ENCODE results near the gene ATP8B2. TPM values are rescaled to one million over a fixed set of nuclear protein-coding genes. Genes with fewer than 3 reads are reported as not detected.
A peak's percentile ranks its signal among the peaks of the same experiment; 100 is the strongest.
"Not testable (repeated sequence)": the region's sequence is repeated elsewhere in the genome, so short reads cannot be mapped to it uniquely, and the experiment has no call there.

ATP8B2 gene, protein sequence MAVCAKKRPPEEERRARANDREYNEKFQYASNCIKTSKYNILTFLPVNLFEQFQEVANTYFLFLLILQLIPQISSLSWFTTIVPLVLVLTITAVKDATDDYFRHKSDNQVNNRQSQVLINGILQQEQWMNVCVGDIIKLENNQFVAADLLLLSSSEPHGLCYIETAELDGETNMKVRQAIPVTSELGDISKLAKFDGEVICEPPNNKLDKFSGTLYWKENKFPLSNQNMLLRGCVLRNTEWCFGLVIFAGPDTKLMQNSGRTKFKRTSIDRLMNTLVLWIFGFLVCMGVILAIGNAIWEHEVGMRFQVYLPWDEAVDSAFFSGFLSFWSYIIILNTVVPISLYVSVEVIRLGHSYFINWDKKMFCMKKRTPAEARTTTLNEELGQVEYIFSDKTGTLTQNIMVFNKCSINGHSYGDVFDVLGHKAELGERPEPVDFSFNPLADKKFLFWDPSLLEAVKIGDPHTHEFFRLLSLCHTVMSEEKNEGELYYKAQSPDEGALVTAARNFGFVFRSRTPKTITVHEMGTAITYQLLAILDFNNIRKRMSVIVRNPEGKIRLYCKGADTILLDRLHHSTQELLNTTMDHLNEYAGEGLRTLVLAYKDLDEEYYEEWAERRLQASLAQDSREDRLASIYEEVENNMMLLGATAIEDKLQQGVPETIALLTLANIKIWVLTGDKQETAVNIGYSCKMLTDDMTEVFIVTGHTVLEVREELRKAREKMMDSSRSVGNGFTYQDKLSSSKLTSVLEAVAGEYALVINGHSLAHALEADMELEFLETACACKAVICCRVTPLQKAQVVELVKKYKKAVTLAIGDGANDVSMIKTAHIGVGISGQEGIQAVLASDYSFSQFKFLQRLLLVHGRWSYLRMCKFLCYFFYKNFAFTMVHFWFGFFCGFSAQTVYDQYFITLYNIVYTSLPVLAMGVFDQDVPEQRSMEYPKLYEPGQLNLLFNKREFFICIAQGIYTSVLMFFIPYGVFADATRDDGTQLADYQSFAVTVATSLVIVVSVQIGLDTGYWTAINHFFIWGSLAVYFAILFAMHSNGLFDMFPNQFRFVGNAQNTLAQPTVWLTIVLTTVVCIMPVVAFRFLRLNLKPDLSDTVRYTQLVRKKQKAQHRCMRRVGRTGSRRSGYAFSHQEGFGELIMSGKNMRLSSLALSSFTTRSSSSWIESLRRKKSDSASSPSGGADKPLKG
- total RNA-seq: 100 to 1,000 TPM; 130 to 153 TPM
- long read RNA-seq, donor 1, partial matches to known transcripts: 7 of 12 reads
- long read RNA-seq, donor 1, other reads (novel, unspliced or antisense): 5 of 12 reads
- long read RNA-seq, donor 2, partial matches to known transcripts: 12 of 16 reads
- long read RNA-seq, donor 2, other reads (novel, unspliced or antisense): 2 of 16 reads

DNA sequence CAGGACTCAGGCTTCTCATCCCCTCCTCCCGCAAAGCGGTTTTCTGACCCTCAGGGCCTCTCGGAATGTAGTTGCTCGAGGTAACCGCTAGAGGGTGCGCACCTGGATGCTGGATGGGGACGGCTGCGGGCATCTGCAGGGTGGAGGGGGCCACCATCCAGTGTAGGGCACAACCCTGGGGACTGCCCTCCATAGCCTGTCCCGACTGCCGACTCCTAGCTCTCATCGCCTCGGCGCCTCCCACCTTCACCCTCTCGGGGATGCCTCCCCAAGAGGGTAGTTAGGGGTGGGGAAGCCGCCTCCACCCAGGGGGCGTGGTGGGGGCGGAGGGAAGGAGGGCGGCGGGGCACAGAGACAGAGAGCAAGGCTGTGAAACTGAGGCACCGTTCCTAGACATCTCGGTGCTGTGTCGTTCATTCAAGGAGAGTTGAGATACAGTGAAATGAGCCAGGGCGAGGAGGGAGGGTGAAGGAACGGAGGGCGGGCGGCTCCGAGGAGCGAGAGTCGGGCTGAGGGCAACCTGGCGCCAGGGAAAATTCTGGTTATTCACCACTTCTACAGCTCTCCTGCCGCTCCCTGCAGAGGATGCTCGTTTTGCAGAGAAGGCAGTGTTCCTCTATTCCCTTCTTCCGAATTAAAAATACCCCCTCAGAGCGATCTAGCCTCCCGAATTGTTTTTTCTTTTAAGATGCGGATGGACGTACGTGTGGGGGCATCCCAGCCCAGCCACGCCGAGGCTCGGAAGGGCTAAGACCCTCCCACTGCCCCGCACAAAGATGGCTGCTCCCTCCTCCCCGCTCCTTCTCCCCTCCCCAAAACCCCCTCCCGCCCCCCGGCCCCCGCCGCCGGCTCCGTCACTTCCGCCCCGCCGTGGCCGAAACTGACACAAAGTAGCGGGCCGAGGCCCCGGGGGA, at the start of gene ATP8B2:
Gene ATP8B2 (plus strand): TSS at position 857 of the 914 bp plus-strand sequence. CDS start 2,617 bp downstream, outside the sequence.
- peak; percentile 90 for DNase-seq (ENCODE audit: low spot score)
- intact Hi-C loops (cut with DNase I): no loop called here

DNA sequence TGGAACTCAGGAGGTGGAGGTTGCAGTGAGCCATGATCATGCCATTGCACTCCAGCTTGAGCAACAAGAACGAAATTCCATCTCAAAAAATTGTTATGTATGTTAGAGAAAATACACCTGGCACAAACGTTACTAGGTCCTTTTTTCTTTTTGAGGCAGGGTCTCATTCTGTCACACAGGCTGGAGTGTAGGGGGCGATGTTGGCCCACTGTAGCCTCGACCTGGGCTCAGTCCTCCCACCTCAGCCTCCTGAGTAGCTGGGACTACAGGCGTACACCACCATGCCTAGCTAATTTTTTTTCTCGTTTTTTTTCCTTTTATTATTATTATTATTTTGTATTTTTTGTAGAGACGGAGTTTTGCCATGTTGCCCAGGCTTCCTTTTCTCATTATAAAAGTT, 48.5 kb upstream of the ATP8B2 start:
- intact Hi-C loops (cut with DNase I): no loop called here
- DNase-seq (ENCODE audit: low spot score): no peak

DNA sequence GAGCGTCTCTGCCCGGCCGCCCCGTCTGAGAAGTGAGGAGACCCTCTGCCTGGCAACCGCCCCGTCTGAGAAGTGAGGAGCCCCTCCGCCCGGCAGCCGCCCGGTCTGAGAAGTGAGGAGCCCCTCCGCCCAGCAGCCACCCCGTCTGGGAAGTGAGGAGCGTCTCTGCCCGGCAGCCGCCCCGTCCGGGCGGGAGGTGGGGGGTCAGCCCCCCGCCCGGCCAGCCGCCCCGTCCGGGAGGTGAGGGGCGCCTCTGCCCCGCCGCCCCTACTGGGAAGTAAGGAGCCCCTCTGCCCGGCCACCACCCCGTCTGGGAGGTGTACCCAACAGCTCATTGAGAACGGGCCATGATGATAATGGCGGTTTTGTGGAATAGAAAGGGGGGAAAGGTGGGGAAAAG, 37.7 kb upstream of the ATP8B2 start:
- DNase-seq (ENCODE audit: low spot score); intact Hi-C loops (cut with DNase I): not testable (repeated sequence)

DNA sequence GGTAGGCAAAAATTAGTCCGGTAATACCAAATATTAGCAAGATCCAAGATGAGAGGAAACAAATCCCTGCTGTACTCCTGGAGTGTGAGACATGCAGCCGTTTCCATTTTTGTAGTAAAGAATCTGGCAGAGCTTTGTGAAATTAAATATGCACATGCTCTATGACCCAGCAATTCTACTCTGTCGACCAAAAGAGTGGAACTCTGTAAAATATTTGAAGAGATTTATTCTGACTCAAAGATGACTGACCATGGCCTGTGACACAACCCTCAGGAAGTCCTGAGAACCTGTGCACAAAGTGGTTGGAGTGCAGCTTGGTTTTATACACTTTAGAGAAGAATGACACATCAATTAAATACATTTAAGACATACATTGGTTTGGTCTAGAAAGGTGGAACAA, 36.7 kb upstream of the ATP8B2 start:
- peak; percentile 6 for DNase-seq (ENCODE audit: low spot score)
- intact Hi-C loops (cut with DNase I): no loop called here

DNA sequence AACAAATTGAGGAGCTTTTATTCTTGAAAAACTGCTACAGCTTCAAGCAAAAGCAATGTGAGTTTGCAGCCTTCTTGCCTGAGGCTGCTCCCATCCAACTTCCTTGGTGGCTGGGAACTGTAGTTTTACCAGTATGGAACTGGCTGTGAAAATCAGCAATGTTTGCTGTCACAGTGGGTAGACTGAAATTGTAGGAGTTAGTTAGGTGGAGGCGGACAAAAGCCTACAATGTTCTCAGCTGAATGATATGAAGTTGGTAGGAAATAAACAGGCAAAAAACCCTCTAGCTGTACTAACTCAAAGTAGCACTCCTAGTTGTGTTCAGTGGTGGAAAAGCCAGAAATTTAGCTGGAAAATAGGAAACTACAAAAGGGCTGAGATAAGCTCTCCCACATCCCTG, 34.4 kb upstream of the ATP8B2 start:
- no peak for DNase-seq (ENCODE audit: low spot score)
- intact Hi-C loops (cut with DNase I): no loop called here

DNA sequence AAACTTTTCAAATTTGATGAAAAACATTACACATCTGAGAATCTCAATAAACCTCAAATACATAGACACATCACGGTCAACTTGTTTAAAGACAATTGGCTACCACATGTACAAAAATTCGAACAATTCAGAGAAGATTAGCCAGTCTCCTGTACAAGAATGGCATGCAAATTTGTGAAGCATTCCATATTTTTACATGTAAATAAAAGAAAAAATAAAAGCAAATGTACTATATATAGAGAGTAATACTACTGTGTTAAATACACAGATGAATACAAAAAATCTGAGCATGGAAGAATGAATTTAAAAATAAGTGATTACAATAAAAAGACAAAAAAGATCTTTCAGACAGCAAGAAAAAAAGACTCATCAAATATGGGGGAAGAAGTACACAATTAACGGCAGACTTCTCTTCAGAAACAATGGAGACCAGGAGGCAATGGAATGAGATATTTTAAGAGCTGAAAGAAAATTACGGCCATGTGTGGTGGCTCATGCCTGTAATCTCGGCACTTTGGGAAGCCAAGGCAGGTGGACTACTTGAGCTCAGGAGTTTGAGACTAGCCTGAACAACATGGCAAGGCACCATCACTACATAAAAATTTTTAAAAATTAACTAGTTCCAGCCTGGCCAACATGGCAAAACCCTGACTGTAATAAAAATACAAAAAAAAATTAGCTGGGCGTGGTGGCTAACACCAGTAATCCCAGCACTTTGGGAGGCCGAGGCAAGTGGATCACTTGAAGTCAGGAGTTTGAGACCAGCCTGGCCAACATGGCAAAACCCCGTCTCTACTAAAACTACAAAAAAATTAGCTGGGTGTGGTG, 29.7 kb upstream of the ATP8B2 start:
- intact Hi-C loops (cut with DNase I): no loop called here
- no peak for DNase-seq (ENCODE audit: low spot score)

DNA sequence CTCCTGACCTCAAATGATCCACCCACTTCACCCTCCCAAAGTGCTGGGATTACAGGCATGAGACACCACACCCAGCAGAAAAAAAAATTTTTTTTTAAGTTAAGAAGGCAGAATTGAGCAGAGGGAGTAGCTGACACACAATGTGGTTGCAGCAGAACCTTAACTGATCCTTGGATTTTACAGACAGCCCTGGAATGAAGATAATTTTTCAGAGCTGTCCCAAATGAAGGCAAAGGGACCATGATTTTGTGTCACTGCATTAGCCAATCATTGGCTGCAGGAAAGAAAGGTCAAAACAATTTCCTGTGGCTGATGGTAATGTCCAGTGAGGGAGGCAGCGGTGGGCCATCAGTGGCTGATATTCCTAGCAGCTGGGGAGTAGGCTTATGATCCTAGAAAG, 23.7 kb upstream of the ATP8B2 start:
- intact Hi-C loops (cut with DNase I): no loop called here
- DNase-seq (ENCODE audit: low spot score): no peak

DNA sequence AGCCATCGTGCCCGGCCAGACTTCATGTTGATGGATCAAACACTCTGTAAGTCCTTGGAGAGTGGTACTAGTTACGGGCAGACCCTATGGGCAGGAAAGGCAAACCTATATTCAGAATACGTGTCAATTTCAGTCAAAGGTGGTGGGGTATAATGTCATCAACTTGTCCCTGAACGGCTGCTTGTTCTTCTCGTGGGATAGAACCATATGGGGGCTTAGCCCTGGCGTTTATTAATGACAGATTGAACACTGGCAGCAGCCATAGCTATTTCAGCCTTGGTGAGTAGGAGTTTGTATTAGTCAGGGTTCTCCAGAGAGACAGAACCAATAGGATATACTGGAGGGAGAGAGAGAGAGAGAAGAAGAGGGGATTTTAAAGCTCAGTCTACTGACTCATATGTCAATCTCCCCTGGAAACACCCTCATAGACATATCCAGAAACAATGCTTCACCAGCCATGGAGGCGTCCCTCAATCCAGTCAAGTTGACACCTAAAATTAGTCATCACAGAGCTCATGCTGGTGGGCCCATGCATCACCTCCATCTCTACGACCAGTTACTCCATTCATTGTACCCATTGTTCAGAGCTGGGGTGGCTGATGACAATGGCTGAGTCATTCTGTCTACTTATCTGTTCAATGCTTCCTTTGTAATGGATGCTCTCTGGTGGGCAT, 20.5 kb upstream of the ATP8B2 start:
- no peak for DNase-seq (ENCODE audit: low spot score)
- intact Hi-C loops (cut with DNase I): no loop called here

DNA sequence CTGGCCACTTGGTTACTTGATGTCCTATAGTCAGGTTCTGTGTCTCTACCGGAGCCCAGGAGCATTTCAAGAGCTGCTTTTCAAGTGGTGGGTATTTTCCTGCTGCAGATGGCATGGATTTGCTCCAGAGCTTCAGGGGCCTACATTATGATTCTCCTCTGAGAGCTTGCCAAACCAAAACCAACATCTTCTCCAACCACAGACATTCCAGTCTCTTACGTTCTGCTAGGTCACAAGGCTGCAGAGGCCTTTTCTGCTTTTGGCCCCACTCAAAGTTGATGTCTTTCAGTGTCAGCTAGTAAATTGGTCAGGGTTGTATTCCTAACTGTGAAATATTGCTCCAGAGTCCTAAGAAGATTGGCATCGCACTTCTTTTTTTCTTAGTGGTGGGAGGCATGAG, 19.2 kb upstream of the ATP8B2 start:
- intact Hi-C loops (cut with DNase I): no loop called here
- DNase-seq (ENCODE audit: low spot score): no peak

DNA sequence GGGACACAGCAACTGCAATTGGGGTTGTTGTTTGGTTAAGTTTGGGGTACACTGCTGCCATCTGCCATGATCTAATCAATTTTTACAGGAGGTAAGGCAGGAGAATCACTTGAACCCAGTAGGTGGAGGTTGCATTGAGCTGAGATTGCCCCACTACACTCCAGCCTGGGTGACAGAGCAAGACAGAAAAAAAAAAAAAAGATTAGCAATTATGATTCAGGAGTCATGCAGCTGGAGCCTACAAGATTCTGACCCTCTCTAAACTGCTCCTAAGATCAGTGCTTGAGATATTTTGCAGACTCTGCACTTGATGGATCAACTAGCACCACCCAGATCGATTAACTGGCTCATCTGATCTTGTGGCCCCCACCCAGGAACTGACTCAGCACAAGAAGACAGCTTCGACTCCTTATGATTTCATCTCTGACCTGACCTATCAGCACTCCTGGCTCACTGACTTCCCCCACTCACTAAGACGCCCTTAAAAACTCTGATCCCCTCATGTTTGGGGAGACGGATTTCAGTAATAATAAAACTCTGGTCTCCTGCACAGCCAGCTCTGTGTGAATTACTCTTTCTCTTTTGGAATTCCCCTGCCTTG, 17.6 kb upstream of the ATP8B2 start:
- intact Hi-C loops (cut with DNase I); DNase-seq (ENCODE audit: low spot score): not testable (repeated sequence)

DNA sequence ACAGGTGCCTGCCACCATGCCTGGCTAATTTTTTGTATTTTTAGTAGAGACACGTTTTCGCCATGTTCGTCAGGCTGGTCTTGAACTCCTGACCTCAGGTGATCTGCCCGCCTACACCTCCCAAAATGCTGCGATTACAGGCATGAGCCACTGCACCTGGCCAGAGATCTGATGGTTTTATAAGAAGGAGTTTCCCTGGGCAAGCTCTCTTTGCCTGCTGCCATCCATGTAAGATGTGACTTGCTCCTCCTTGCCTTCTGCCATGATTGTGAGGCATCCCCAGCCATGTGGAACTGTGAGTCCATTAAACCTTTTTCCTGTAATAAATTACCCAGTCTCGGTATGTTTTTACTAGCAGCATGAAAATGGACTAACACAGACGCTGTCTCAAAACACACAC, 16.2 kb upstream of the ATP8B2 start:
- DNase-seq (ENCODE audit: low spot score); intact Hi-C loops (cut with DNase I): not testable (repeated sequence)

DNA sequence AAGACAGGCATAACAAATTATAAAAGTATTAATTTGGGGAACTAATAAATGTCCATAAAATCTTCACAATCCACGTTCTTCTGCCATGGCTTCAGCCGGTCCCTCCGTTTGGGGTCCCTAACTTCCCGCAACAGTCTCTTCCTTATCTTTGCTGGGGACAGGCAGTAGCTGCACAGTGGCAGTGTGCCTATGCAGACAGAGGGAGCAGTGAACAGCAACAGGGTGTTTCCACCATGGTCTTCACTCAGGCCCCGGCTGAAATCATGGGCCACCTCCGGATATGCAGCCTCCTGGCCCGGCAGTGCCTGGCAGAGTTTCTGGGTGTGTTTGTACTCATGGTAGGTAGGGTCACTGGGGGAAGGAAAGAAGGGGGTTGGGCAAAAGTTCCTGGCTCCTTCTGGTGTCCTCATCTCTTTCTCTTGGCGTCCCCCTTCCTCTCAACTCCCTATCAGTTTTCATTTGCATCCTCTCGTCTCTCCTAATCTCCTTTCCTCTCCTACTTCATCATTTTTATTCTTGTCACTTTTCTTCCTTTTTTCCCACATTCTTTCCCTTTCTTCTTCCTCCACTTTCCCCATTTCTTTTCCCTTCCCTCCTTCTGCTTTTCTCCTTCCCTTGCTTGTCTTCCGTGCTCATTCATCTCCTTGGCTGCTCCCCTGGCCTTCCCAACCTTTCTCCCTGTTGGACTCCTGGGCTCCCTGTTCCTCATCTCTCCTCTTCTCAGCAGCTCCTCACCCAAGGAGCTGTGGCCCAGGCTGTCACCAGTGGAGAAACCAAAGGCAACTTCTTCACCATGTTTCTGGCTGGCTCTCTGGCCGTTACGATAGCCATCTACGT, 12.9 kb upstream of the ATP8B2 start:
- DNase-seq (ENCODE audit: low spot score); intact Hi-C loops (cut with DNase I): not testable (repeated sequence)

DNA sequence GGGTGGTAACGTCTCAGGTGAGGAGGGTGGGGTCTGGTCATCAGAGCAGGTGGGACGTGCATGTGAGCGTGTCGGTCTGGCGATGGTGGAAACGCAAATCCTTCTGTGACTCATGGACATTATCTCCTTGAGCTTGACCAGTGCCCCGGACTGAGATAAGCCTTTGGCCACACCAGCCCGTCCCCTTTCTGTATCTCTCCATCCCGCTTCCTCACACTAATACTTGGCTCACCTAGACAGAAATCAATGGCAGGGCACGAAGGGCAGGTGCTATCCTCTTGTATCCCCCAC, 12.3 kb upstream of the ATP8B2 start:
- intact Hi-C loops (cut with DNase I): no loop called here

DNA sequence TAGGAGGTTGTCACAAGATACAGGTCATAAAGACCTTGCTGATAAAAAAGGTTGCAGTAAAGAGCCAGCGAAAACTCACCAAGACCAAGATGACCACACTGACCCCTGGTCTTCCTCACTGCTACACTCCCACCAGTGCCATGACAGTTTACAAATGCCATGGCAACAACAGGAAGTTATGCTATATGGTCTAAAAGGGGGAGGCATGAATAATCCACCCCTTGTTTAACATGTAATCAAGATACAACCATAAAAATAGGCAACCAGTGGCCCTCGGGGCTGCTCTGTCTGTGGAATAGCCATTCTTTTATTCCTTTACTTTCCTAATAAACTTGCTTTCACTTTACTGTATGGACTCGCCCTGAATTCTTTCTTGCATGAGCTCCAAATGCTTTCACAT, 11.1 kb upstream of the ATP8B2 start:
- DNase-seq (ENCODE audit: low spot score); intact Hi-C loops (cut with DNase I): not testable (repeated sequence)

More for the DNA sequence above, 12.3 kb upstream of the ATP8B2 start:
- no peak for DNase-seq (ENCODE audit: low spot score)

DNA sequence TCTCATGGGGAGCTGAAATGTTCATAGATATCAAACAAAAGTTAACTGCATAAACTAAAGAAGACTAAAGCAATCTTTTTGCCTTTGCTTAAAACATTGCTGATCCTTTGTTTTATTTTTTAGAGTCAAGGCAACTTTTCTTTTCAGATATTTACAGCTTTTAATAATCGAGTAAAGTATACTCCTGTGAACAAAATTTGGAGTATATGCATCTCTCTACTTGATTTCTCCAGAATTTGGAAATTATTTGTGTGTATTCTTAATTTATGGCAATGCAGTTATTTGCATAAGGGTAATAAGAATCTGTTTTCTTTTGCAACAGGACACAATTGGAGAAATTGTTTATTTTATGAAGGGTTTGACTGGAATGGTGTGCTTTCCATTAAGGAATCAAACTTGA, 8.6 kb upstream of the ATP8B2 start:
- intact Hi-C loops (cut with DNase I): loop anchor here in 1 of 2 donors (5.0 kb wide), 1 partner anchor 1971 kb away; no protein-coding TSS in a partner anchor
- DNase-seq (ENCODE audit: low spot score): no peak

DNA sequence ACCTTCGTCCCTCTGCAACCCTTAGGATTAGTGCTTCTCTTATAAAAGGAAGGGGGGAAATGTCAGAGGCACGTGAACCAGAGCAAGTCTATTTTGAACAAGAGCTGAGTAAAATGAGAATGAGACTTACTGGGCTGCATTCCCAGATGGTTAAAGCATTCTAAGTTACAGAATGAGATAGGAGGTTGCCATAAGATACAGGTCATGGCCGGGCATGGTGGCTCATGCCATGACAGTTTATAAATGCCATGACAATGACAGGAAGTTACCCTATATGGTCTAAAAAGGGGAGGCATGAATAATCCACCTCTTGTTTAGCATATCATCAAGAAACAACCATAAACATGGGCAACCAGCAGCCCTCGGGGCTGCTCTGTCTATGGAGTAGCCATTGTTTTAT, 6.9 kb upstream of the ATP8B2 start:
- intact Hi-C loops (cut with DNase I): loop anchor here in 1 of 2 donors (5.0 kb wide), 1 partner anchor 1969 kb away; no protein-coding TSS in a partner anchor
- DNase-seq (ENCODE audit: low spot score): no peak
